Activated T-helper 2 cell treated with anti-CD3 and anti-CD28 coated beads, Interferon-gamma antibody, Interleukin-2, Interleukin-4, amounts not matched to agents 10 μg/mL and 5 μg/mL and 100 μg/mL, durations not matched to agents 14 hours and 24 hours and 36 hours (primary cell): Measurements from ENCODE around the gene WDR77. TPM values are rescaled to one million over a fixed set of nuclear protein-coding genes. Genes with fewer than 3 reads are reported as not detected.

ENCODE experiments used
- DNase-seq: peaks from one replicate; pipeline ENCODE4 v3.0.0; 2021; ENCODE audit warnings: low spot score
- H3K27ac Mint-ChIP-seq: one replicate; pipeline ENCODE4 v1.8.0; 2021; ENCODE audit warnings: mixed read lengths
- H3K27me3 Mint-ChIP-seq: one replicate; pipeline ENCODE4 v1.8.0; 2021; ENCODE audit warnings: low read depth, mixed read lengths
- H3K36me3 Mint-ChIP-seq: one replicate; pipeline ENCODE4 v1.8.0; 2021; ENCODE audit warnings: low read depth, mixed read lengths
- H3K4me1 Mint-ChIP-seq: one replicate; pipeline ENCODE4 v1.8.0; 2021; ENCODE audit warnings: low read depth, mixed read lengths
- H3K4me3 Mint-ChIP-seq: one replicate; pipeline ENCODE4 v1.8.0; 2021; ENCODE audit warnings: low read depth, mild to moderate bottlenecking, moderate library complexity, mixed read lengths
- H3K9me3 Mint-ChIP-seq: one replicate; pipeline ENCODE4 v1.8.0; 2021; ENCODE audit warnings: mixed read lengths
- intact Hi-C: fragments of 100-400 bp; cut with micrococcal nuclease; formaldehyde crosslinking; loops from one replicate; pipeline ENCODE4 v1.15.1; 2023
- total RNA-seq: library from RNA; stranded (reverse); gene quantifications from 2 replicates; pipeline ENCODE4 v1.2.3, GENCODE V29; 2022

Gene WDR77
- total RNA-seq, 1 donor from 2014 or later: 46.5 TPM

- H3K27ac Mint-ChIP-seq: no peak overlapping the region
- H3K27me3 Mint-ChIP-seq: no peaks in the 10 kb centered on the region
- H3K4me3 Mint-ChIP-seq: no peak overlapping the region
- no peaks in the 10 kb centered on the region for H3K9me3 Mint-ChIP-seq
- no peak for DNase-seq
- peaks cover 34% of the 10 kb centered on the region for H3K36me3 Mint-ChIP-seq
- intact Hi-C loops: no loop called here
- H3K4me1 Mint-ChIP-seq: peaks cover 19% of the 10 kb centered on the region
Measured at GRCh38 chr1:111467865-111468716, 19.0 kb upstream of the WDR77 start.

GRCh38 chr1:111466480-111466879, 17.4 kb upstream of the WDR77 start:
- H3K27me3 Mint-ChIP-seq: no peaks in the 10 kb centered on the region
- intact Hi-C loops: no loop called here
- no peaks in the 10 kb centered on the region for H3K9me3 Mint-ChIP-seq
- H3K4me3 Mint-ChIP-seq: no peak overlapping the region
- H3K27ac Mint-ChIP-seq: no peak overlapping the region
- H3K36me3 Mint-ChIP-seq: peaks cover 44% of the 10 kb centered on the region
- no peak for DNase-seq
- H3K4me1 Mint-ChIP-seq: peaks cover 13% of the 10 kb centered on the region

DNA sequence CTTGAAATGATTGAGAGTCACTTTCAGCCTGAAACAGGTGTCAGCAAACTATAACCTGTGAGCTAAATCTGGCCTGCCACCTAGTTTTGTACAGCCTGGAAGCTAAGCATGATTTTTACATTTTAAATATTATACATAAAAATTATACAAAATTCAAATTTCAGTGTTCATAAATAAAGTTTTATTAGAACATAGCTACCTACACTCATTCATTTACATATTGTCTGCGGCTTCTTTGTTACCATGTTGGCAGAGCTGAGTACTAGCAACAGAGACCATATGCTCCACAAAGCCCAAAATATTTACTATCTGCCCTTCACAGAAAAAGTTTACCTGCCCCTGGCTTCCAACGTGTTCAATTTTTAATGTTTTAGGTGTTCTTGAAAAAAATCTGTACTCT, 16.7 kb upstream of the WDR77 start:
- DNase-seq: no peak
- peaks cover 13% of the 10 kb centered on the region for H3K4me1 Mint-ChIP-seq
- intact Hi-C loops: no loop called here
- no peaks in the 10 kb centered on the region for H3K9me3 Mint-ChIP-seq
- peaks cover 51% of the 10 kb centered on the region for H3K36me3 Mint-ChIP-seq
- H3K4me3 Mint-ChIP-seq: no peak overlapping the region
- no peaks in the 10 kb centered on the region for H3K27me3 Mint-ChIP-seq
- H3K27ac Mint-ChIP-seq: no peak overlapping the region

GRCh38 chr1:111463029-111463683, 14.1 kb upstream of the WDR77 start:
- Mint-ChIP-seq H3K27me3 (no peaks in the 10 kb centered on the region), H3K27ac (no peak overlapping the region), H3K4me3 (no peak overlapping the region), H3K36me3 (peaks cover 71% of the 10 kb centered on the region), H3K4me1 (peaks cover 13% of the 10 kb centered on the region), H3K9me3 (no peaks in the 10 kb centered on the region)
- intact Hi-C loops: no loop called here
- no peak for DNase-seq

GRCh38 chr1:111462370-111463028, 13.4 kb upstream of the WDR77 start:
- peaks cover 71% of the 10 kb centered on the region for H3K36me3 Mint-ChIP-seq
- no peaks in the 10 kb centered on the region for H3K9me3 Mint-ChIP-seq
- no peaks in the 10 kb centered on the region for H3K27me3 Mint-ChIP-seq
- intact Hi-C loops: no loop called here
- no peak overlapping the region for H3K4me3 Mint-ChIP-seq
- peaks cover 14% of the 10 kb centered on the region for H3K4me1 Mint-ChIP-seq
- no peak for DNase-seq
- H3K27ac Mint-ChIP-seq: no peak overlapping the region

- Mint-ChIP-seq H3K9me3 (no peaks in the 10 kb centered on the region), H3K4me1 (peaks cover 14% of the 10 kb centered on the region), H3K4me3 (no peak overlapping the region), H3K36me3 (peaks cover 74% of the 10 kb centered on the region), H3K27ac (no peak overlapping the region), H3K27me3 (no peaks in the 10 kb centered on the region)
- no peak for DNase-seq
- intact Hi-C loops: no loop called here
Measured at GRCh38 chr1:111461765-111462164, 12.7 kb upstream of the WDR77 start.

GRCh38 chr1:111455642-111456031, 6.6 kb upstream of the WDR77 start:
- Mint-ChIP-seq H3K9me3 (no peaks in the 10 kb centered on the region), H3K27ac (peak overlapping the region; percentile 28), H3K36me3 (peaks cover 87% of the 10 kb centered on the region), H3K4me3 (no peak overlapping the region), H3K4me1 (peaks cover 46% of the 10 kb centered on the region), H3K27me3 (no peaks in the 10 kb centered on the region)
- intact Hi-C loops: no loop called here
- DNase-seq: no peak

GRCh38 chr1:111454859-111455641, 6.0 kb upstream of the WDR77 start:
- no peak for DNase-seq
- intact Hi-C loops: loop anchor here (5.0 kb wide), 1 partner anchor 167 kb away; no protein-coding TSS in a partner anchor
- peaks cover 85% of the 10 kb centered on the region for H3K36me3 Mint-ChIP-seq

DNA sequence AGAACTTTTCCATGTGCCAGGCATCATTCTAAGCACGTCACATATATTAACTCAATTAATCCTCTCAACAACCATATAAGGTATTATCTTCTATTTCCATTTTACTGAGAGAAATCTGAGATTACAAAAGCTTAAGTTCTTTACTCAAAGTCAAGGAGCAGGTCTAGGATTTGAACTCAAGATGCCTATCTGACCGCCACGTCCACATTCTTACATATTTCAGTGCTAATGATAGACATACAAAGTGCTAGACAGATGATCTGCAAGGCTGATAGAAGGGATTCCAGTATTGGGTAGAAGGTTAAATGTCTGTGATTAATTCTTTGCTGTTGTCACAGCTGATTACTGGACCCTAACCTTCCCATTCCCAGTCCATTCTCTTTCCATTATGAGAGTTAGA, 4.7 kb upstream of the WDR77 start:
- Mint-ChIP-seq H3K36me3 (peaks cover 81% of the 10 kb centered on the region), H3K27me3 (no peaks in the 10 kb centered on the region), H3K4me3 (no peak overlapping the region), H3K27ac (no peak overlapping the region), H3K4me1 (peaks cover 46% of the 10 kb centered on the region), H3K9me3 (no peaks in the 10 kb centered on the region)
- no peak for DNase-seq
- intact Hi-C loops: loop anchor here (5.0 kb wide), 1 partner anchor 169 kb away; no protein-coding TSS in a partner anchor

More at GRCh38 chr1:111454859-111455641, 6.0 kb upstream of the WDR77 start:
- no peaks in the 10 kb centered on the region for H3K27me3 Mint-ChIP-seq
- H3K4me3 Mint-ChIP-seq: peak overlapping the region; percentile 9
- peak overlapping the region; percentile 39 for H3K27ac Mint-ChIP-seq
- no peaks in the 10 kb centered on the region for H3K9me3 Mint-ChIP-seq
- H3K4me1 Mint-ChIP-seq: peaks cover 46% of the 10 kb centered on the region

DNA sequence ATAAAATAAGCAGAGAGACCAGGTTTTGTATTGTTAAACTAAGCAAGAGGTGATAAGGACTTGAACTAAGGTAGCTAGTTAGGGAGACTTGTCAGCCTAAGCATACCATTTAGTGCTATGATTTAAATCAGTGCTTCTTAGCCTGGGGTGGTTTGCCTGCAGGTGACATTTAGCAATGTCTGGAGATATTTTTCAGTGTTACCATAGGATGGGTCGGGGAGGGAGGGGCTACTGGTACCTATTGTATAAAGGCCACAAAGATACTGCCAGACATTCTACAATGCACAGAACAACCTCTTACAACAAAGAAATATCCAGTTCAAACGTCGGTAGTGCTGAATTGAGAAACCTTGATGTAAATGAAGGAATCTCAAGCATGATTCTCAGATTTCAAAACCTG, 3.5 kb upstream of the WDR77 start:
- no peak for DNase-seq
- H3K27me3 Mint-ChIP-seq: no peaks in the 10 kb centered on the region
- intact Hi-C loops: loop anchor here (5.0 kb wide), 1 partner anchor 170 kb away; no protein-coding TSS in a partner anchor
- H3K27ac Mint-ChIP-seq: no peak overlapping the region
- H3K4me1 Mint-ChIP-seq: peaks cover 50% of the 10 kb centered on the region
- H3K4me3 Mint-ChIP-seq: no peak overlapping the region
- peaks cover 80% of the 10 kb centered on the region for H3K36me3 Mint-ChIP-seq
- no peaks in the 10 kb centered on the region for H3K9me3 Mint-ChIP-seq

- H3K27ac Mint-ChIP-seq: peak overlapping the region; percentile 96
- H3K27me3 Mint-ChIP-seq: no peaks in the 10 kb centered on the region
- no peak for DNase-seq
- no peaks in the 10 kb centered on the region for H3K9me3 Mint-ChIP-seq
- peaks cover 53% of the 10 kb centered on the region for H3K4me1 Mint-ChIP-seq
- H3K36me3 Mint-ChIP-seq: peaks cover 81% of the 10 kb centered on the region
- intact Hi-C loops: loop anchor here (5.0 kb wide), 1 partner anchor 172 kb away; no protein-coding TSS in a partner anchor
- peak overlapping the region; percentile 100 for H3K4me3 Mint-ChIP-seq
Measured at GRCh38 chr1:111450185-111450584, 1.1 kb upstream of the WDR77 start.

DNA sequence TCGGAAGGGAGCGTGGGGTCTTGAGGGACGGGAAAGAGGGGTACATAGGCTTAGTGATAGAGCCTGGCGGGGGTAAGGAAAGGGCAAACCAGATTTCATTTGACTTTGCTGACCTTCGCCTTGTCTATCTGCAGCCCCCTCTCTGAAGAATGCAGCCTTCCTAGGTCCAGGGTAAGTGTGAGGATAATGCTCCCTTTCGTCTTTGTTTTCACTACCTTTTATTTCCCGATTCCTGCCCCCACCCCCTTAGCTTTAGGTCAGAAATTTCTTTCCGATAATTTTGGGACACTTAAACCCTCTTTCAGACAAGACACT, 604 bp upstream of the WDR77 start:
- no peak for DNase-seq
- Mint-ChIP-seq H3K27me3 (no peaks in the 10 kb centered on the region), H3K4me3 (peak overlapping the region; percentile 100), H3K9me3 (no peaks in the 10 kb centered on the region), H3K36me3 (peaks cover 79% of the 10 kb centered on the region), H3K4me1 (peaks cover 53% of the 10 kb centered on the region), H3K27ac (peak overlapping the region; percentile 96)
- intact Hi-C loops: loop anchor here (1.0 to 5.0 kb wide), 7 partner anchors 26 to 309 kb away; partner anchors contain the start of genes CEPT1, DDX20 and DRAM2
